GM23338 (cell line): ENCODE results near the gene CTU2. TPM values are rescaled to one million over a fixed set of nuclear protein-coding genes. Genes with fewer than 3 reads are reported as not detected.

ENCODE experiments used
- ATAC-seq: fragments of 200-7000 bp; cut with Tn5 transposase; 3 replicates; pipeline ENCODE4 v1.9.1; 2020
- DNase-seq: peaks from one replicate; pipeline ENCODE4 v3.0.0-alpha.2; 2015; ENCODE audit warnings: low spot score
- H2AFZ ChIP-seq: fragments of 200-600 bp; sonication (generic); 2 replicates; pipeline ENCODE4 v1.8.0; 2016; ENCODE audit warnings: antibody characterized with exemption, mild to moderate bottlenecking, moderate library complexity
- H3F3A ChIP-seq: fragments of 200-600 bp; sonication (generic); replicated peaks from 2 replicates; pipeline ENCODE4 v1.8.0; 2017; ENCODE audit warnings: antibody characterized with exemption, mixed run types, low read depth
- H3K27ac ChIP-seq: fragments of 200-600 bp; sonication (generic); 2 replicates; pipeline ENCODE4 v1.6.1; 2016; ENCODE audit warnings: low read depth
- H3K27me3 ChIP-seq: fragments of 200-600 bp; sonication (generic); 2 replicates; pipeline ENCODE4 v1.8.0; 2016; ENCODE audit warnings: mild to moderate bottlenecking, mixed run types, moderate library complexity; ENCODE audit not compliant: insufficient read depth
- H3K36me3 ChIP-seq: fragments of 200-600 bp; sonication (generic); 2 replicates; pipeline ENCODE4 v1.8.0; 2016; ENCODE audit warnings: mild to moderate bottlenecking; ENCODE audit not compliant: insufficient read depth
- H3K4me1 ChIP-seq: fragments of 200-600 bp; sonication (generic); 2 replicates; pipeline ENCODE4 v1.8.0; 2016; ENCODE audit warnings: mild to moderate bottlenecking, moderate library complexity; ENCODE audit not compliant: insufficient read depth
- H3K4me2 ChIP-seq: fragments of 200-600 bp; sonication (generic); 2 replicates; pipeline ENCODE4 v1.7.1; 2017; ENCODE audit warnings: mixed run types
- H3K4me3 ChIP-seq: fragments of 200-600 bp; sonication (generic); 2 replicates; pipeline ENCODE4 v1.6.1; 2016; ENCODE audit warnings: mixed run types
- H3K79me2 ChIP-seq: fragments of 200-600 bp; sonication (generic); replicated peaks from 2 replicates; pipeline ENCODE4 v1.8.0; 2017; ENCODE audit warnings: mild to moderate bottlenecking; ENCODE audit not compliant: insufficient read depth
- H3K9me2 ChIP-seq: fragments of 200-600 bp; sonication (generic); 2 replicates; pipeline ENCODE4 v1.8.0; 2017; ENCODE audit not compliant: insufficient read depth
- H4K20me1 ChIP-seq: fragments of 200-600 bp; sonication (generic); replicated peaks from 2 replicates; pipeline ENCODE4 v1.8.0; 2017; ENCODE audit warnings: mild to moderate bottlenecking; ENCODE audit not compliant: insufficient read depth
- H3K27ac Mint-ChIP-seq: 2 replicates; pipeline ENCODE4 v1.8.0; 2020; ENCODE audit warnings: inconsistent platforms, mild to moderate bottlenecking, moderate library complexity, mixed read lengths
- H3K27me3 Mint-ChIP-seq: 3 replicates; pipeline ENCODE4 v1.8.0; 2022; ENCODE audit warnings: low read depth, mild to moderate bottlenecking, moderate library complexity, mixed read lengths, inconsistent platforms; ENCODE audit not compliant: insufficient read depth, poor library complexity
- H3K36me3 Mint-ChIP-seq: 3 replicates; pipeline ENCODE4 v1.8.0; 2021; ENCODE audit warnings: low read depth, mild to moderate bottlenecking, inconsistent platforms, moderate library complexity, mixed read lengths
- H3K4me1 Mint-ChIP-seq: 3 replicates; pipeline ENCODE4 v1.8.0; 2020; ENCODE audit warnings: mild to moderate bottlenecking, inconsistent platforms, mixed read lengths
- H3K4me3 Mint-ChIP-seq: 3 replicates; pipeline ENCODE4 v1.8.0; 2021; ENCODE audit warnings: moderate library complexity, mild to moderate bottlenecking, inconsistent platforms, mixed read lengths
- H3K9me3 Mint-ChIP-seq: 3 replicates; pipeline ENCODE4 v1.8.0; 2020; ENCODE audit warnings: moderate library complexity, mild to moderate bottlenecking, inconsistent platforms, mixed read lengths
- CREB1 ChIP-seq: fragments of 250-450 bp; sonication (Bioruptor Pico); IDR thresholded peaks from 2 replicates; pipeline ENCODE4 v1.5.0; 2020; ENCODE audit warnings: low read depth, mild to moderate bottlenecking, moderate library complexity
- ETS1 ChIP-seq: IDR thresholded peaks from 2 replicates; pipeline ENCODE4 v1.6.1; 2016; ENCODE audit warnings: antibody characterized with exemption
- EZH2phosphoT487 ChIP-seq: fragments of 200-600 bp; sonication (generic); IDR thresholded peaks from one replicate; pipeline ENCODE4 v1.8.1; 2018; ENCODE audit warnings: antibody characterized with exemption; ENCODE audit not compliant: unreplicated experiment
- NANOG ChIP-seq: IDR thresholded peaks from 2 replicates; pipeline ENCODE4 v1.6.1; 2016; ENCODE audit warnings: antibody characterized with exemption, borderline replicate concordance
- REST ChIP-seq: IDR thresholded peaks from one replicate; pipeline ENCODE4 v1.6.1; 2018; ENCODE audit warnings: antibody characterized with exemption; ENCODE audit not compliant: unreplicated experiment
- ZNF114 ChIP-seq: fragments of 250-450 bp; sonication (Bioruptor Pico); IDR thresholded peaks from 2 replicates; pipeline ENCODE4 v1.5.0; 2020; ENCODE audit warnings: mild to moderate bottlenecking, moderate library complexity
- ZNF462 ChIP-seq: fragments of 250-450 bp; sonication (Bioruptor Pico); IDR thresholded peaks from 2 replicates; pipeline ENCODE4 v1.5.0; 2020; ENCODE audit warnings: mild to moderate bottlenecking, moderate library complexity
- polyA plus RNA-seq: library from polyadenylated mRNA; unstranded; fragments of >200 nt; fragmentation: Nextera tagmentation; extraction: Ambion mirVana; gene quantifications from 2 replicates; pipeline ENCODE4 v1.2.1, GENCODE V29; 2016
- total RNA-seq: library from RNA; depleted of rRNA; stranded (reverse); fragments of >200 nt; shearing (Covaris generic); gene quantifications from 2 replicates; pipeline ENCODE4 v1.2.3, GENCODE V29; 2014

Gene CTU2
- total and polyA plus RNA-seq, 2 experiments from 2014 or later: 22.3 to 25.7 TPM

- no peak for TF ChIP-seq REST
- TF ChIP-seq EZH2phosphoT487: no peak
Measured at GRCh38 chr16:88723911-88724310, 17.6 kb downstream of the CTU2 start (continued).

GRCh38 chr16:88724855-88725555 lies 18.7 kb downstream of the CTU2 start:
- Mint-ChIP-seq H3K27ac (no peak overlapping the region), H3K4me1 (no peaks in the 10 kb centered on the region), H3K4me3 (no peak overlapping the region), H3K9me3 (no peaks in the 10 kb centered on the region), H3K27me3 (peaks cover 17% of the 10 kb centered on the region), H3K36me3 (peaks cover 11% of the 10 kb centered on the region)
- Histone ChIP-seq H3K36me3 (no peaks in the 10 kb centered on the region), H3K27ac (no peak overlapping the region), H4K20me1 (no peaks in the 10 kb centered on the region), H3K4me1 (no peaks in the 10 kb centered on the region), H3K4me2 (no peak overlapping the region), H2AFZ (no peak overlapping the region), H3F3A (no peaks in the 10 kb centered on the region), H3K4me3 (no peak overlapping the region), H3K27me3 (no peaks in the 10 kb centered on the region), H3K9me2 (no peaks in the 10 kb centered on the region), H3K79me2 (no peaks in the 10 kb centered on the region)
- no peak for DNase-seq
- no peak for ATAC-seq
- no peak for TF ChIP-seq REST
- no peak for TF ChIP-seq ZNF114 (CRISPR knock-in tag)
- no peak for TF ChIP-seq NANOG
- no peak for TF ChIP-seq CREB1 (CRISPR knock-in tag)
- no peak for TF ChIP-seq ETS1
- TF ChIP-seq ZNF462 (CRISPR knock-in tag): no peak
